A673 (cell line): Measurements from ENCODE around the gene PPM1E. TPM values are rescaled to one million over a fixed set of nuclear protein-coding genes. Genes with fewer than 3 reads are reported as not detected.

Experiments used
- BruUV-seq: library from RNA; stranded (reverse); fragments of 400-500 nt; replicated peaks from 2 replicates; lab custom pipeline; 2021; lab: Mats Ljungman, UMichigan
- CTCF ChIA-PET: fragments of 300-600 bp; sonication (Branson Sonifier 250); formaldehyde crosslinking; loops from one replicate; lab custom pipeline; 2022; ENCODE audit warnings: antibody characterized with exemption; lab: Charles Lee
- POLR2A ChIA-PET: fragments of 300-600 bp; sonication (Branson Sonifier 250); formaldehyde crosslinking; loops from one replicate; lab custom pipeline; 2022; ENCODE audit warnings: antibody characterized with exemption; ENCODE audit not compliant: low non-redundant PET; lab: Charles Lee
- DNase-seq: peaks from one replicate; pipeline ENCODE4 v3.0.0-alpha.2; 2015; ENCODE audit warnings: low spot score
- H3K27ac ChIP-seq: fragments of 200-600 bp; sonication (generic); 2 replicates; pipeline ENCODE4 v1.5.1; 2016; ENCODE audit warnings: mixed run types, low read depth, mild to moderate bottlenecking, mixed read lengths, antibody characterized with exemption, low read length; ENCODE audit not compliant: poor library complexity, severe bottlenecking
- H3K27me3 ChIP-seq: fragments of 200-600 bp; sonication (generic); replicated peaks from 2 replicates; pipeline ENCODE4 v1.6.1; 2017; ENCODE audit warnings: mixed run types, low read depth, mild to moderate bottlenecking, mixed read lengths, antibody characterized with exemption, low read length; ENCODE audit not compliant: insufficient read depth, poor library complexity
- H3K36me3 ChIP-seq: fragments of 200-600 bp; sonication (generic); 2 replicates; pipeline ENCODE4 v1.6.1; 2016; ENCODE audit warnings: mixed run types, mild to moderate bottlenecking, mixed read lengths, antibody characterized with exemption, low read length; ENCODE audit not compliant: insufficient read depth, poor library complexity, severe bottlenecking
- H3K4me1 ChIP-seq: fragments of 200-600 bp; sonication (generic); 2 replicates; pipeline ENCODE4 v1.6.1; 2017; ENCODE audit warnings: mixed run types, mild to moderate bottlenecking, mixed read lengths, antibody characterized with exemption, low read length; ENCODE audit not compliant: insufficient read depth, poor library complexity, severe bottlenecking
- H3K4me3 ChIP-seq: fragments of 200-600 bp; sonication (generic); 2 replicates; pipeline ENCODE4 v1.5.1; 2016; ENCODE audit warnings: low read depth, mixed run types, mild to moderate bottlenecking, mixed read lengths, low read length; ENCODE audit not compliant: poor library complexity, severe bottlenecking
- H3K9me3 ChIP-seq: fragments of 200-600 bp; sonication (generic); 2 replicates; pipeline ENCODE4 v1.6.1; 2016; ENCODE audit warnings: mixed run types, low read depth, mild to moderate bottlenecking, mixed read lengths, antibody characterized with exemption, low read length; ENCODE audit not compliant: poor library complexity, severe bottlenecking
- EZH2 ChIP-seq: fragments of 200-600 bp; sonication (generic); IDR thresholded peaks from 2 replicates; pipeline ENCODE4 v1.6.1; 2017; ENCODE audit warnings: borderline replicate concordance, low read depth, mild to moderate bottlenecking, mixed read lengths, antibody characterized with exemption, low read length; ENCODE audit not compliant: poor library complexity, severe bottlenecking
- intact Hi-C: fragments of 100-400 bp; cut with micrococcal nuclease; formaldehyde crosslinking; loops from one replicate; pipeline ENCODE4 v1.10.0; 2022; ENCODE audit not compliant: unreplicated experiment
- total RNA-seq: library from RNA; stranded (reverse); gene quantifications from 2 replicates; pipeline ENCODE4 v1.2.3, GENCODE V29; 2021
- TF ChIP-seq, protein P1 (sequence below): fragments of 300-800, 200-600 bp; sonication (generic); conservative IDR thresholded peaks from 2 replicates; pipeline ENCODE4 v1.5.1; 2017; ENCODE audit warnings: low read depth, mild to moderate bottlenecking, antibody characterized with exemption, low read length, moderate library complexity, mixed read lengths

Gene PPM1E
- total RNA-seq, 1 experiment from 2014 or later: 6.0 TPM

DNA sequence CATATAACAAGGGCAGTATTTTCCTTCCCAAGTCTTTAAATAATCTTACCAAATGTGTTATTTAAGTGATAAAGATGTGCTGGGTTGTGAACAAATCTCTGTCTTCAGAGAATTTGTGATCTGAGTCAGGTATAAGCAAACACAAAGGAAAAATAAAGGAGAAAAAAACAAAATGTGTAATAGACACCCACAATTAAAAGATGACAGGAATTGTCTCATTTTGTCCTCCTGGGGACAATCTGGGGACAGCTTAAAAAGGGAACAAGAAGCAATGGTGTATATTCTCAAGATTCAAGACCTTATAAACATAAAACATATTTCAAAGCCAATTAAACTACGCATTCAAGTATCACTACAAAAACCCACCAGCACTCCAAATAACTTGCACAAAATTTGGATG lies 243.8 kb downstream of the PPM1E start:
- CTCF ChIA-PET: no interaction called here

DNA sequence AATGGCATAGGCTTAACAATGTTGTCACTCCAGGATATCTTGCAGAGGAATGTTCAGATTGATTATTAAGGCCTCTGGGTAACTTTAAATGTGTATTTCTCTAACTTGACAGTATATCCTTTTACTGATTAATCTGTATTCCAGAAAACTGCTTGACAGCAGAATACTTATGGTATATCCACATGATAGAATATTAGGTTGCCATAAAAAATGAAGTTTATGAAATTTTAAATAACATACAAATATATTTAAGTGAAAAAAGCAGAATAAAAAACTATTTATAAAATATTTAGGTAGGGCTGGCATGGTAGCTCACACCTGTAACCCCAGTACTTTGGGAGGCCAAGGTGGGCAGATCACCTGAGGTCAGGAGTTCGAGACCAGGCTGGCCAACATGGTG lies 244.4 kb downstream of the PPM1E start:
- H3K4me1 ChIP-seq: peaks cover 30% of the 10 kb centered on the region
- H3K9me3 ChIP-seq: no peaks in the 10 kb centered on the region
- H3K36me3 ChIP-seq: no peaks in the 10 kb centered on the region
- H3K27me3 ChIP-seq: no peaks in the 10 kb centered on the region
- BruUV-seq: no TSS peak
- intact Hi-C loops: no loop called here
- H3K4me3 ChIP-seq: no peak overlapping the region
- ChIA-PET CTCF (no interaction called here), POLR2A (no interaction called here)
- DNase-seq: no peak
- H3K27ac ChIP-seq: no peak overlapping the region
- no peak for TF ChIP-seq EZH2
- TF ChIP-seq, protein P1, sequence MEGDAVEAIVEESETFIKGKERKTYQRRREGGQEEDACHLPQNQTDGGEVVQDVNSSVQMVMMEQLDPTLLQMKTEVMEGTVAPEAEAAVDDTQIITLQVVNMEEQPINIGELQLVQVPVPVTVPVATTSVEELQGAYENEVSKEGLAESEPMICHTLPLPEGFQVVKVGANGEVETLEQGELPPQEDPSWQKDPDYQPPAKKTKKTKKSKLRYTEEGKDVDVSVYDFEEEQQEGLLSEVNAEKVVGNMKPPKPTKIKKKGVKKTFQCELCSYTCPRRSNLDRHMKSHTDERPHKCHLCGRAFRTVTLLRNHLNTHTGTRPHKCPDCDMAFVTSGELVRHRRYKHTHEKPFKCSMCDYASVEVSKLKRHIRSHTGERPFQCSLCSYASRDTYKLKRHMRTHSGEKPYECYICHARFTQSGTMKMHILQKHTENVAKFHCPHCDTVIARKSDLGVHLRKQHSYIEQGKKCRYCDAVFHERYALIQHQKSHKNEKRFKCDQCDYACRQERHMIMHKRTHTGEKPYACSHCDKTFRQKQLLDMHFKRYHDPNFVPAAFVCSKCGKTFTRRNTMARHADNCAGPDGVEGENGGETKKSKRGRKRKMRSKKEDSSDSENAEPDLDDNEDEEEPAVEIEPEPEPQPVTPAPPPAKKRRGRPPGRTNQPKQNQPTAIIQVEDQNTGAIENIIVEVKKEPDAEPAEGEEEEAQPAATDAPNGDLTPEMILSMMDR: no peak

More for the DNA sequence above, 243.8 kb downstream of the PPM1E start:
- intact Hi-C loops: no loop called here
- no peak overlapping the region for H3K4me3 ChIP-seq
- H3K27ac ChIP-seq: no peak overlapping the region
- DNase-seq: no peak
- no TSS peak for BruUV-seq
- no peaks in the 10 kb centered on the region for H3K9me3 ChIP-seq
- TF ChIP-seq, protein P1: no peak
- TF ChIP-seq EZH2: no peak
- peaks cover 27% of the 10 kb centered on the region for H3K4me1 ChIP-seq
- H3K36me3 ChIP-seq: no peaks in the 10 kb centered on the region
- no peaks in the 10 kb centered on the region for H3K27me3 ChIP-seq
- POLR2A ChIA-PET: no interaction called here

DNA sequence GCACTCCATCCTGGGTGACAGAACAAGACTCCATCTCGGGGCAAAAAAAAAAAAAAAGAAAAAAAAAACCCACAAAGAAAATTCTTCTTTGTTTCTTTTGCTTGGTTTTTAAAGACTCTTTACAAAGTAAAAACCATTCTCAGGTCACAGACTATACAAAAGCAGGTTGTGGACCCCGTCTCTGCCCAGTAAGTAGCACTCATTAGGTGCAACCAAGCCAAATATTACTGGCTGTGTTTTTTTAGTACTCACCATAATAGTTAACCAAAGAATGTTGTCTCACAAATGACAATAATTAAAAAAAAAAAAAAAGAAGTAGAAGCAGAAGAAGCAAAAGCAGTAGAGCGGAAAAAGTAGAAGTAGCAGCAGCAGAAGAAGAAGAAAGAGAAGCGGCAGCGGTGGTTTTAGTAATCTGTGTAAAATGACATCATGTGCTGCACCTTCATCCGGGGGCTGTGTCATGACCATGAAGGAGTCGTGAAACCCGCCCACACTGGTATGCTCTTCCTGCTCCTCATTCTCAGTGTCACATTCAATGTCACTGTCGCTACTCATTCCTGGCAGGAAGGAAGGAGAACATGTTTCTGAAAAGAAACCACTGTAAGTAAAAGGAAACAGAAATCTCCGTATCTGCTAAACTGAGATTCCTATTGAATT lies 245.6 kb downstream of the PPM1E start:
- H3K27me3 ChIP-seq: no peaks in the 10 kb centered on the region
- no TSS peak for BruUV-seq
- H3K4me3 ChIP-seq: peak overlapping the region; percentile 19
- peak overlapping the region; percentile 66 for H3K27ac ChIP-seq
- no peak for TF ChIP-seq EZH2
- TF ChIP-seq, protein P1: no peak
- DNase-seq: peak; percentile 79
- H3K36me3 ChIP-seq: no peaks in the 10 kb centered on the region
- no peaks in the 10 kb centered on the region for H3K9me3 ChIP-seq
- intact Hi-C loops: no loop called here
- CTCF ChIA-PET: no interaction called here
- H3K4me1 ChIP-seq: peaks cover 30% of the 10 kb centered on the region
- POLR2A ChIA-PET: no interaction called here
